Memory B cell (primary cell): Measurements from ENCODE around the gene SLC25A21.

ENCODE experiments used
- ATAC-seq: fragments of 150-1000 bp; cut with Tn5 transposase; 2 replicates; pipeline ENCODE4 v1.10.0; 2021; ENCODE audit warnings: low read depth, mild to moderate bottlenecking, moderate library complexity
- DNase-seq, 2 donors: peaks; one replicate each; pipeline ENCODE4 v3.0.0; 2022; ENCODE audit warnings: low spot score in 2 of 2
- H3K27ac Mint-ChIP-seq: one replicate; pipeline ENCODE4 v1.8.0; 2022; ENCODE audit warnings: mild to moderate bottlenecking, moderate library complexity, mixed read lengths
- H3K27me3 Mint-ChIP-seq: one replicate; pipeline ENCODE4 v1.8.0; 2022; ENCODE audit warnings: mixed read lengths
- H3K36me3 Mint-ChIP-seq: one replicate; pipeline ENCODE4 v1.8.0; 2022; ENCODE audit warnings: mild to moderate bottlenecking, mixed read lengths
- H3K4me1 Mint-ChIP-seq: one replicate; pipeline ENCODE4 v1.8.0; 2022; ENCODE audit warnings: mixed read lengths
- H3K4me3 Mint-ChIP-seq: one replicate; pipeline ENCODE4 v1.8.0; 2022; ENCODE audit warnings: mild to moderate bottlenecking, moderate library complexity, mixed read lengths
- H3K9me3 Mint-ChIP-seq: one replicate; pipeline ENCODE4 v1.8.0; 2022; ENCODE audit warnings: mixed read lengths

The SLC25A21 gene

GRCh38 chr14:36652542-36653201, 519.7 kb downstream of the SLC25A21 start:
- Mint-ChIP-seq H3K27ac (no peak overlapping the region), H3K4me1 (peaks cover 2% of the 10 kb centered on the region), H3K4me3 (no peak overlapping the region), H3K27me3 (peaks cover 22% of the 10 kb centered on the region), H3K36me3 (no peaks in the 10 kb centered on the region), H3K9me3 (peaks cover 3% of the 10 kb centered on the region)
- ATAC-seq: no peak
- DNase-seq: no peak

DNA sequence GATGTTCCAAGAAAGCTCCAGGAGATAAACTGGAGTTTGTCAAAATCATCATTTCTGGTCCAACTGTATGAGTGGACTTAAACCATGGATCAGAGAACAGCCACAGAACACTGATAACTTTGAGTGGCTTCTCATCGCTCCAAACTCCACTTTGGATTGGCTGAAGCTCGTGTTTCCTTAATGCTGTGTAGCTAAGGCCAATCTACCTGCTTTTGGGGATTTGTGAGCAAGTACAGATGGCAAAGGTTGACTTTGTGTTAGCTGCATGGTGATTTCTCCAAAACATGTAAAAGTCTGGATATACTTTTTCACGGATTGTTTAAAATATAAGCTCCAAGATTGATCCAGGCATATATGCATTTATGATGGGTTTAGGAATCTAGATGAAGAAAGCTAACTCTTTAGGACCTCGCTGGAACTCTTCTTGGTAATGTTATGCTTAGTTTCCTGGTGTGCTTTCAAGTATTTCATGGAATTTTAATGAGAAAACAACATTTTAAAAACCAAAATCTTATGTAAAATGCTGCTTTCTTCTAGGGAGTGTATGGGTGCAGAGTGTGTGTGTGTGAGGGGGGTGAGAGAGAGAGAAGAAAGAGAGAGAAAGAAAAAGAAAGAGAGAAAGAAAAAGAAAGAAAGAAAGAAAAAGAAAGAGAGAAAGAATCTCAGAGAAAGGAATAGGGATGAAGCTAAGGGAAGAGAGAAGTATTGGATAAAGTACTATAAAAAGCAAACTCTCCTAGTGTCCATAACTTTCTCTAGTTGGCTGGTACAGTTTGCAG, 522.3 kb downstream of the SLC25A21 start:
- no peak overlapping the region for H3K27ac Mint-ChIP-seq
- no peaks in the 10 kb centered on the region for H3K9me3 Mint-ChIP-seq
- ATAC-seq (no peak), DNase-seq (no peak)
- H3K27me3 Mint-ChIP-seq: peaks cover 18% of the 10 kb centered on the region
- no peak overlapping the region for H3K4me3 Mint-ChIP-seq
- no peaks in the 10 kb centered on the region for H3K4me1 Mint-ChIP-seq
- no peaks in the 10 kb centered on the region for H3K36me3 Mint-ChIP-seq

DNA sequence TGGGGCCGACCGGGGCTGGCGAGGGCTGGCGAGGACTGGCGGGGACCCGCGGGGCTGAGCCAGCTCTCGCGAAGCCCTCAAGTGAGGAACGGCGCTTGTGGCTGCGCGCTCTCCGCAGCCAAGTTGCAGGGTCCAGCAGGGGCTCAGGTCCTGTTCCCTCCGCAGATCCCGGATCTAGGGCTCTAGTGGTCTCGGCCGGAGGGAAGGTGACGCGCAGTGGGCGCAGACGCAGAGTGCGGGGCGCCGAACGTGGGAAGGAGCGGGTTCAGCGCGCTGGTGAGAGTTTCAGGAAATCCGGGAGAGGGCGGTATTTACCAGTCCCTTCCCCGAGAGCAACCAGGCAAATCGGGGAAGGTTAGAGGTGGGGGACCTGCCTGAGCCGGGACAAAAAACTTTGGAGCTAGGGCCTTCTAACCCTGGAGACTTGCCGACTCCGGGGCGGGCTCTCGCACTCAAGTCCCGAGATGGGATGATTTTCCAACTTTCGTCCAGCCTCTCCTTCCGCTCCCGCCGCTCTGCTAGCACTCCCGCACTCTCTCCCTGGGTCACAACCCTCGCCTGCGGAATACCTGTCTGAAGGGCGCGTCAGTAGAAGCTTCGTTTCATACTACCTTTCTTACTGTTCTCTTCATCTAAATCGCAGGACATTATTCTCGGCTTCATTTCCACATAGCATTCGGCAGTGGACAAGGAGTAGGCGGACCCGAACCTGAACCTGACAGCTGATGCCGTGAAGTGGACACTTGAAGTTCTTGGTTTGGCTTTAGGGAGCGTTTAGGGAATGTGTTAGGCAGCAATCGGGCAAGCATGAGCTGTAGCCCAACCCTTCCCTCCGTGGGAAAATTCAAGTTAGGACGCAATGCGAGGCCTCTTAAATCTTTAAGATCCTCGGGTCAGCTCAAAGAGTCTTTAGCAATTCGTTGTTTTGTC, 524.3 kb downstream of the SLC25A21 start:
- no peaks in the 10 kb centered on the region for H3K4me1 Mint-ChIP-seq
- no peaks in the 10 kb centered on the region for H3K36me3 Mint-ChIP-seq
- no peak overlapping the region for H3K4me3 Mint-ChIP-seq
- ATAC-seq: no peak
- H3K27me3 Mint-ChIP-seq: peaks cover 12% of the 10 kb centered on the region
- H3K27ac Mint-ChIP-seq: no peak overlapping the region
- DNase-seq: no peak
- H3K9me3 Mint-ChIP-seq: no peaks in the 10 kb centered on the region

- H3K27me3 Mint-ChIP-seq: peaks cover 11% of the 10 kb centered on the region
- no peaks in the 10 kb centered on the region for H3K36me3 Mint-ChIP-seq
- H3K27ac Mint-ChIP-seq: no peak overlapping the region
- no peak overlapping the region for H3K4me3 Mint-ChIP-seq
- H3K9me3 Mint-ChIP-seq: no peaks in the 10 kb centered on the region
- H3K4me1 Mint-ChIP-seq: no peaks in the 10 kb centered on the region
- no peak for ATAC-seq
- no peak for DNase-seq
Observed at GRCh38 chr14:36647417-36647823, 525.0 kb downstream of the SLC25A21 start.

- H3K4me3 Mint-ChIP-seq: no peak overlapping the region
- H3K27me3 Mint-ChIP-seq: peaks cover 11% of the 10 kb centered on the region
- H3K4me1 Mint-ChIP-seq: no peaks in the 10 kb centered on the region
- H3K9me3 Mint-ChIP-seq: no peaks in the 10 kb centered on the region
- no peaks in the 10 kb centered on the region for H3K36me3 Mint-ChIP-seq
- ATAC-seq (no peak), DNase-seq (no peak)
- no peak overlapping the region for H3K27ac Mint-ChIP-seq
Observed at GRCh38 chr14:36646664-36647416, 525.6 kb downstream of the SLC25A21 start.

- no peaks in the 10 kb centered on the region for H3K4me1 Mint-ChIP-seq
- peaks cover 1% of the 10 kb centered on the region for H3K27me3 Mint-ChIP-seq
- H3K4me3 Mint-ChIP-seq: no peak overlapping the region
- no peak overlapping the region for H3K27ac Mint-ChIP-seq
- ATAC-seq (no peak), DNase-seq (no peak)
- peaks cover 3% of the 10 kb centered on the region for H3K9me3 Mint-ChIP-seq
- no peaks in the 10 kb centered on the region for H3K36me3 Mint-ChIP-seq
Observed at GRCh38 chr14:36633580-36633979, 538.8 kb downstream of the SLC25A21 start.
